HepG2 (cell line): Measurements from ENCODE around the gene MYBPC2. TPM values are rescaled to one million over a fixed set of nuclear protein-coding genes. Genes with fewer than 3 reads are reported as not detected.

Source experiments
- ATAC-seq: fragments of 200-7000 bp; cut with Tn5 transposase; 3 replicates; pipeline ENCODE4 v1.9.1; 2020; ENCODE audit warnings: mild to moderate bottlenecking, moderate library complexity
- BruUV-seq: library from RNA; stranded (reverse); fragments of 400-500 nt; replicated peaks from 2 replicates; lab custom pipeline; 2021; lab: Mats Ljungman, UMichigan
- CTCF ChIA-PET: fragments of 300-600 bp; formaldehyde crosslinking; extraction: SDS; loops from one replicate; lab custom pipeline; 2021; ENCODE audit warnings: low total read pairs, inconsistent platforms, low intra/inter-chr PET ratio; lab: Yijun Ruan, JAX
- POLR2A ChIA-PET: fragments of 350-600 bp; sonication (Branson Sonifier 250); formaldehyde crosslinking; loops from one replicate; lab custom pipeline; 2020; ENCODE audit warnings: antibody characterized with exemption, inconsistent platforms; lab: Yijun Ruan, JAX
- DNase-seq: peaks from one replicate; pipeline ENCODE4 v3.0.0-alpha.2; 2015; ENCODE audit warnings: low spot score
- FAIRE-seq: peaks from 3 replicates; lab custom pipeline; 2011; peaks lifted over from hg19 to GRCh38; lab: Jason Lieb, UNC
- H2AFZ ChIP-seq: one replicate; pipeline ENCODE4 v1.6.1; 2011; ENCODE audit warnings: low read length, inconsistent platforms
- H3K27ac ChIP-seq: fragments of 300-600 bp; 3 replicates; pipeline ENCODE4 v1.8.0; 2011; ENCODE audit warnings: mixed run types, mild to moderate bottlenecking, mixed read lengths, low read length, inconsistent platforms; ENCODE audit not compliant: insufficient read depth; ENCODE audit errors: extremely low read length
- H3K27me3 ChIP-seq, 2 experiments: fragments of 200-600 bp in 1 of 2; 2 replicates in 1 of 2; 3 replicates in 1 of 2; pipeline versions ENCODE4 v1.6.0 to v1.8.0; 2011; ENCODE audit warnings: low read length in 2 of 2, mild to moderate bottlenecking in 2 of 2, moderate library complexity in 2 of 2, inconsistent platforms in 1 of 2; ENCODE audit not compliant: insufficient read depth in 2 of 2, control insufficient read depth in 1 of 2
- H3K36me3 ChIP-seq, 2 experiments: fragments of 200-600 bp in 1 of 2; replicated peaks in 1 of 2; 2 replicates in 1 of 2; 3 replicates in 1 of 2; pipeline versions ENCODE4 v1.5.1 to v1.8.0; 2011; ENCODE audit warnings: low read length in 2 of 2, inconsistent platforms in 1 of 2; ENCODE audit not compliant: insufficient read depth in 2 of 2, control insufficient read depth in 1 of 2
- H3K4me1 ChIP-seq: 2 replicates; pipeline ENCODE4 v1.5.1; 2012; ENCODE audit warnings: low read length, inconsistent platforms; ENCODE audit not compliant: insufficient read depth
- H3K4me2 ChIP-seq: 2 replicates; pipeline ENCODE4 v1.6.0; 2011; ENCODE audit warnings: low read depth, low read length, inconsistent platforms
- H3K4me3 ChIP-seq, 3 experiments: fragments of 200-600 bp in 1 of 3; sonication (generic), shearing (Covaris generic) in 1 of 3; replicated peaks in 1 of 3; 2 replicates each; pipeline ENCODE4 v1.5.1; 2011 to 2016; ENCODE audit warnings: low read length in 3 of 3, inconsistent platforms in 2 of 3, low read depth in 2 of 3, mild to moderate bottlenecking in 2 of 3, control low read depth in 1 of 3, mixed read lengths in 1 of 3; ENCODE audit not compliant: insufficient read depth in 1 of 3
- H3K79me2 ChIP-seq: one replicate; pipeline ENCODE4 v1.6.1; 2011; ENCODE audit warnings: low read length, inconsistent platforms; ENCODE audit not compliant: insufficient read depth
- H3K9ac ChIP-seq: 2 replicates; pipeline ENCODE4 v1.6.0; 2011; ENCODE audit warnings: mild to moderate bottlenecking, low read depth, low read length, inconsistent platforms; ENCODE audit not compliant: insufficient read depth
- H3K9me3 ChIP-seq: 2 replicates; pipeline ENCODE4 v1.5.1; 2012; ENCODE audit warnings: mild to moderate bottlenecking, low read length
- H4K20me1 ChIP-seq: 2 replicates; pipeline ENCODE4 v1.6.0; 2011; ENCODE audit warnings: inconsistent platforms, mild to moderate bottlenecking, low read length, moderate library complexity; ENCODE audit not compliant: insufficient read depth
- CENPX ChIP-seq: sonication (generic); formaldehyde crosslinking; IDR thresholded peaks from 2 replicates; pipeline ENCODE4 v1.9.0; 2021; ENCODE audit warnings: mild to moderate bottlenecking, missing genetic modification reagents, moderate library complexity
- FOSL1 ChIP-seq: sonication (generic); formaldehyde crosslinking; IDR thresholded peaks from 2 replicates; pipeline ENCODE4 v1.9.0; 2021; ENCODE audit warnings: missing genetic modification reagents, borderline replicate concordance
- FOXO4 ChIP-seq: sonication (generic); formaldehyde crosslinking; conservative IDR thresholded peaks from 2 replicates; pipeline ENCODE4 v1.8.1; 2023; ENCODE audit warnings: missing genetic modification reagents
- LCORL ChIP-seq, 2 experiments: fragments of 450-650 bp in 1 of 2; sonication (generic) in 1 of 2; formaldehyde crosslinking in 1 of 2; IDR thresholded peaks; 2 replicates each; pipeline versions ENCODE4 v1.5.0 to v1.6.1; 2017 to 2020; ENCODE audit warnings: antibody characterized with exemption in 1 of 2, missing genetic modification reagents in 1 of 2
- MLX ChIP-seq: IDR thresholded peaks from 2 replicates; pipeline ENCODE4 v1.6.1; 2016
- MTA3 ChIP-seq: sonication (generic); formaldehyde crosslinking; IDR thresholded peaks from 2 replicates; pipeline ENCODE4 v1.4.0; 2020; ENCODE audit warnings: missing genetic modification reagents
- NR3C1 ChIP-seq: sonication (generic); formaldehyde crosslinking; IDR thresholded peaks from 2 replicates; pipeline ENCODE4 v1.4.0; 2020; ENCODE audit warnings: missing genetic modification reagents
- SNAPC4 ChIP-seq: sonication (generic); formaldehyde crosslinking; IDR thresholded peaks from 2 replicates; pipeline ENCODE4 v1.4.0; 2020; ENCODE audit warnings: mild to moderate bottlenecking, missing genetic modification reagents
- THAP11 ChIP-seq: IDR thresholded peaks from 2 replicates; pipeline ENCODE4 v1.6.1; 2016; ENCODE audit warnings: missing biosample characterization, missing genetic modification reagents
- YEATS4 ChIP-seq: sonication (generic); formaldehyde crosslinking; IDR thresholded peaks from 2 replicates; pipeline ENCODE4 v1.4.0; 2020; ENCODE audit warnings: missing genetic modification reagents, borderline replicate concordance
- ZKSCAN8 ChIP-seq: IDR thresholded peaks from 2 replicates; pipeline ENCODE4 v1.6.1; 2016; ENCODE audit warnings: borderline replicate concordance, missing genetic modification reagents, missing compliant biosample characterization
- ZNF18 ChIP-seq: sonication (generic); formaldehyde crosslinking; IDR thresholded peaks from 2 replicates; pipeline ENCODE4 v1.8.0; 2022; ENCODE audit warnings: mild to moderate bottlenecking, missing genetic modification reagents; ENCODE audit not compliant: insufficient replicate concordance
- ZNF737 ChIP-seq: sonication (generic); formaldehyde crosslinking; IDR thresholded peaks from 2 replicates; pipeline ENCODE4 v1.5.0; 2020; ENCODE audit warnings: missing genetic modification reagents, mild to moderate bottlenecking, borderline replicate concordance
- WGBS: methylation state at CpG from one replicate; pipeline ENCODE4 v1.1.6; 2017; ENCODE audit warnings: low lambda C conversion rate; 5-methylcytosine and 5-hydroxymethylcytosine counted together
- in situ Hi-C: cut with HindIII; loops from 2 replicates; pipeline ENCODE4 v1.10.0; 2017; ENCODE audit warnings: low pct_unique_long_range_greater_than_20kb; ENCODE audit not compliant: extremely low pct_ligation_motif_present
- intact Hi-C: fragments of 100-400 bp; cut with micrococcal nuclease; formaldehyde crosslinking; loops from one replicate; pipeline ENCODE4 v1.10.0; 2022; ENCODE audit not compliant: unreplicated experiment
- polyA plus RNA-seq, 8 experiments: library from polyadenylated mRNA; depleted of rRNA in 3 of 8; stranded (reverse) in 7 of 8; unstranded in 1 of 8; fragments of >200 nt; fragmentation: Illumina TruSeq in 4 of 8; extraction: Trizol in 4 of 8; gene quantifications; 2 replicates each; pipeline versions ENCODE4 v1.2.1 to v1.2.3, GENCODE V29; 2011 to 2016; ENCODE audit warnings: low read depth in 4 of 8, missing spikeins in 1 of 8, mixed read lengths in 1 of 8; ENCODE audit not compliant: insufficient read depth in 1 of 8
- total RNA-seq, 5 experiments: library from RNA; depleted of rRNA; stranded (reverse); fragments of >200 nt; fragmentation: Illumina TruSeq; extraction: Trizol; gene quantifications; 2 replicates each; pipeline ENCODE4 v1.2.3, GENCODE V29; 2016; ENCODE audit warnings: low read depth in 1 of 5

Gene MYBPC2
- total and polyA plus RNA-seq, 2 of the 13 experiments (the other 11 are each of a cell fraction or from before 2014, with no cell fraction given): not detected

- in situ Hi-C loops: no loop called here
- ChIA-PET CTCF (no interaction called here), POLR2A (no interaction called here)
- Histone ChIP-seq H3K79me2 (no peaks in the 10 kb centered on the region), H3K36me3 (no peaks in the 10 kb centered on the region), H3K4me2 (peak overlapping the region; percentile 58), H4K20me1 (no peaks in the 10 kb centered on the region), H3K4me3 (peak overlapping the region in 1 of 3 experiments; percentile 12; a peak in 1 of 6 replicates), H3K27me3 (peaks cover 4 to 16% of the 10 kb centered on the region in 2 experiments; a peak in 3 of 5 replicates), H3K9me3 (no peaks in the 10 kb centered on the region), H3K9ac (no peak overlapping the region), H3K27ac (no peak overlapping the region), H2AFZ (no peak overlapping the region), H3K4me1 (peaks cover 11% of the 10 kb centered on the region)
- no TSS peak for BruUV-seq
- intact Hi-C loops: no loop called here
- WGBS: 52% methylated on average over 20 of the region's 30 CpGs
- ATAC-seq: peak; percentile 92
- no peak for FAIRE-seq
- DNase-seq: peak; percentile 67
- TF ChIP-seq YEATS4 (CRISPR knock-in tag) (no peak), LCORL (IDR thresholded peaks at IDR 0.05) (no peak), LCORL (CRISPR knock-in tag; IDR thresholded peaks at IDR 0.05) (no peak), ZNF18 (no peak), NR3C1 (CRISPR knock-in tag) (no peak), THAP11 (CRISPR knock-in tag) (peak; percentile 38; the same call in 1 of the 2 replicates), MTA3 (CRISPR knock-in tag) (no peak), ZKSCAN8 (CRISPR knock-in tag) (peak; percentile 98), CENPX (CRISPR knock-in tag) (no peak), FOSL1 (CRISPR knock-in tag) (no peak), FOXO4 (CRISPR knock-in tag) (no peak), SNAPC4 (no peak), MLX (CRISPR knock-in tag) (no peak), ZNF737 (CRISPR knock-in tag) (no peak)
Measured at GRCh38 chr19:50496189-50497021, 63.7 kb downstream of the MYBPC2 start.
